ENCODE measurements around the gene ART5.

GRCh38 chr11:3674189-3674588 is 32.4 kb upstream of the ART5 start:
- TF ChIP-seq CTCF (IDR thresholded peaks at IDR 0.05; ENCODE audit: low read depth, low read length): no peak
- TF ChIP-seq POLR2A (IDR thresholded peaks at IDR 0.05; ENCODE audit: extremely low read depth, insufficient read length): no peak

All from NB4 (cell line).